Measurements from ENCODE around the gene DOC2B. TPM values are rescaled to one million over a fixed set of nuclear protein-coding genes. Genes with fewer than 3 reads are reported as not detected.

DOC2B gene
- polyA plus RNA-seq, 3 donors, result 0.02 to 0.19 TPM; not detected in 1

DNA sequence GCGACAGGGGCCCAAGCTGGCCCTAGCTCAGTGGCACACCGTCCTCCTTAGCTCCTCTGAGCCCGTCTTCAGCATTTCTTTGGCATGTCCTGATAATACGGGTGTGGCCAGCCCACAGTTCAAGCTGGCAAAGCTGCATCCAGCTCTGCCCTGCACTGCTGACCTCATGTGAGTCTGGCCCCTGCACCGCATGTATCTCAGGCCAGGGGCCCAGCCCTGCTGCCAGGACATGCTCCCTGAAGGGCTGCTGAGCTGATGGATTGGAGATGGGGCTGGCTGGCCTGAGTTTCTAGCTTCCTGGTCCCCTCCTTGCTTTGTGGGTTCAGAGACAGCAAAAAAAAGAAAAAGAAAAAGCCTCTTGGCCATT is 2.4 kb downstream of the DOC2B start:
- TF ChIP-seq, protein P1, sequence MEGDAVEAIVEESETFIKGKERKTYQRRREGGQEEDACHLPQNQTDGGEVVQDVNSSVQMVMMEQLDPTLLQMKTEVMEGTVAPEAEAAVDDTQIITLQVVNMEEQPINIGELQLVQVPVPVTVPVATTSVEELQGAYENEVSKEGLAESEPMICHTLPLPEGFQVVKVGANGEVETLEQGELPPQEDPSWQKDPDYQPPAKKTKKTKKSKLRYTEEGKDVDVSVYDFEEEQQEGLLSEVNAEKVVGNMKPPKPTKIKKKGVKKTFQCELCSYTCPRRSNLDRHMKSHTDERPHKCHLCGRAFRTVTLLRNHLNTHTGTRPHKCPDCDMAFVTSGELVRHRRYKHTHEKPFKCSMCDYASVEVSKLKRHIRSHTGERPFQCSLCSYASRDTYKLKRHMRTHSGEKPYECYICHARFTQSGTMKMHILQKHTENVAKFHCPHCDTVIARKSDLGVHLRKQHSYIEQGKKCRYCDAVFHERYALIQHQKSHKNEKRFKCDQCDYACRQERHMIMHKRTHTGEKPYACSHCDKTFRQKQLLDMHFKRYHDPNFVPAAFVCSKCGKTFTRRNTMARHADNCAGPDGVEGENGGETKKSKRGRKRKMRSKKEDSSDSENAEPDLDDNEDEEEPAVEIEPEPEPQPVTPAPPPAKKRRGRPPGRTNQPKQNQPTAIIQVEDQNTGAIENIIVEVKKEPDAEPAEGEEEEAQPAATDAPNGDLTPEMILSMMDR (IDR thresholded peaks at IDR 0.05), result no peak
- Histone ChIP-seq H3K4me2 (replicated peaks; ENCODE audit: extremely low read depth, low read length, poor library complexity, severe bottlenecking) (no peak overlapping the region), H2AFZ (ENCODE audit: insufficient read depth, low read depth, low read length, poor library complexity, severe bottlenecking) (no peak overlapping the region), H3K27ac (ENCODE audit: low read depth in 1 of 2, low read length in 2 of 2) (no peak overlapping the region), H4K20me1 (ENCODE audit: insufficient read depth, low read length) (no peaks in the 10 kb centered on the region), H3K4me3 (replicated peaks in 1 of 3; ENCODE audit: low read depth in 2 of 3, low read length in 3 of 3) (no peak overlapping the region), H3K27me3 (ENCODE audit: control insufficient read depth in 2 of 2, insufficient read depth in 2 of 2, low read length in 2 of 2) (peaks cover 9 to 45% of the 10 kb centered on the region in 2 donors), H3K36me3 (replicated peaks in 1 of 2; ENCODE audit: control insufficient read depth in 1 of 2, insufficient read depth in 2 of 2, low read length in 2 of 2) (no peaks in the 10 kb centered on the region), H3K79me2 (ENCODE audit: insufficient read depth, low read length) (no peaks in the 10 kb centered on the region), H3K9ac (ENCODE audit: insufficient read depth, low read length, poor library complexity, severe bottlenecking) (no peak overlapping the region), H3K9me3 (replicated peaks in 1 of 2; ENCODE audit: control insufficient read depth in 1 of 2, insufficient read depth in 1 of 2, low read length in 2 of 2) (peaks cover 0 to 6% of the 10 kb centered on the region in 2 donors), H3K4me1 (ENCODE audit: control insufficient read depth in 1 of 2, insufficient read depth in 2 of 2, low read length in 2 of 2) (peaks cover 8 to 22% of the 10 kb centered on the region in 2 donors)
- H3K27me3 Mint-ChIP-seq (ENCODE audit: low read depth in 3 of 3), result peaks cover 41 to 65% (median 44%) of the 10 kb centered on the region in 3 donors
- H3K36me3 Mint-ChIP-seq, result peaks cover 0 to 5% of the 10 kb centered on the region in 2 donors
- H3K27ac Mint-ChIP-seq, result no peak overlapping the region
- WGBS (ENCODE audit: insufficient coverage), result 85% methylated on average over 5 of the region's 5 CpGs
- peak overlapping the region in 1 of 2 donors; percentile 30 for H3K4me3 Mint-ChIP-seq
- peaks cover 21% of the 10 kb centered on the region for H3K4me1 Mint-ChIP-seq
- peaks cover 0 to 6% (median 3%) of the 10 kb centered on the region in 7 donors for H3K9me3 Mint-ChIP-seq
- no peak for DNase-seq
- intact Hi-C loops (cut with micrococcal nuclease), result no loop called here

DNA sequence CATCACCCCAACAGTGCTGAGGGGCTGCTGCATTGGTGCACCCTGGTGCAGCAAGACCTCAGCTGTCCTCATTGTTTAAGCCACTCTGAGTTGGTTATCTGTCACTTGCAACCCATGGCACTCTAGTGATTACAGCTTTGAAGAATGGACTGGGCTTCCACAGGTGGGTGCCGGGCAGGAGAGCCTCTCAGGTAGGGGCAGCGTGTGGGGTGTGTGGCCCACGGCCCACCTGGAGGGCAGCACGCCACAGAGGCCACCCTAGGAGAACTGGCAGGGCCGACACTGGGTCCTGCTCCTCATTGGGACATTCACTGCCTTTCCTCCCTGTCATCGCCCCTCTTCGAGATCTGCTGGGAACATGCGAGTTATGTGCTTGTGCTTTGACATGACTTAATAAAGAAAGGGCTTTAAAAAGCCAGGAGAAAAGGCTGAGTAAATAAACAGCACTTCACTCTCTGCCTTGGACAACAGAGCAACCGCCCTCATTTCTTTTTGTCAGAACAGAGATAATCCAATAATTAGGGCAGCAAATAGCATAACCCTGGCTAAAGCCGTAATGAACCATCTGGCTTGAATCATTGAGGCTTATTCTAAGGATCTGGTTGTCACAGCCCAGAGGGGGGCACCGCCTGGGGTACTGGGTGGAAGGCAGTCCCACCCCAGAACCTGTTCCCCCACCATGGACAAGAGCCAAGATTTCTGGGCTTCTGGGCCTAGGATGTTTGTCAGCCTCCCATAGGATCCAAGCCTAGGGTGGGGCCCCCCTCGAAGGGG is 3.0 kb downstream of the DOC2B start:
- Mint-ChIP-seq H3K9me3 (peaks cover 0 to 6% (median 3%) of the 10 kb centered on the region in 7 donors), H3K27me3 (ENCODE audit: low read depth in 3 of 3) (peaks cover 38 to 60% (median 40%) of the 10 kb centered on the region in 3 donors), H3K27ac (peak overlapping the region in 1 of 7 donors; percentile 32), H3K4me1 (peaks cover 16% of the 10 kb centered on the region), H3K4me3 (peak overlapping the region in 1 of 2 donors; percentile 26), H3K36me3 (peaks cover 0 to 5% of the 10 kb centered on the region in 2 donors)
- no peak overlapping the region for H3K9ac ChIP-seq (ENCODE audit: insufficient read depth, low read length, poor library complexity, severe bottlenecking)
- no peak overlapping the region for H3K27ac ChIP-seq (ENCODE audit: low read depth in 1 of 2, low read length in 2 of 2)
- WGBS (ENCODE audit: insufficient coverage), result 93% methylated on average over 9 of the region's 12 CpGs
- no peak overlapping the region for H2AFZ ChIP-seq (ENCODE audit: insufficient read depth, low read depth, low read length, poor library complexity, severe bottlenecking)
- DNase-seq, result no peak
- no peaks in the 10 kb centered on the region for H3K36me3 ChIP-seq (replicated peaks in 1 of 2; ENCODE audit: control insufficient read depth in 1 of 2, insufficient read depth in 2 of 2, low read length in 2 of 2)
- H4K20me1 ChIP-seq (ENCODE audit: insufficient read depth, low read length), result no peaks in the 10 kb centered on the region
- TF ChIP-seq, protein P1 (IDR thresholded peaks at IDR 0.05), result no peak
- H3K27me3 ChIP-seq (ENCODE audit: control insufficient read depth in 2 of 2, insufficient read depth in 2 of 2, low read length in 2 of 2), result peaks cover 9 to 39% of the 10 kb centered on the region in 2 donors
- no peak overlapping the region for H3K4me3 ChIP-seq (replicated peaks in 1 of 3; ENCODE audit: low read depth in 2 of 3, low read length in 3 of 3)
- H3K9me3 ChIP-seq (replicated peaks in 1 of 2; ENCODE audit: control insufficient read depth in 1 of 2, insufficient read depth in 1 of 2, low read length in 2 of 2), result peaks cover 0 to 6% of the 10 kb centered on the region in 2 donors
- no peak overlapping the region for H3K4me2 ChIP-seq (replicated peaks; ENCODE audit: extremely low read depth, low read length, poor library complexity, severe bottlenecking)
- H3K79me2 ChIP-seq (ENCODE audit: insufficient read depth, low read length), result no peaks in the 10 kb centered on the region
- H3K4me1 ChIP-seq (ENCODE audit: control insufficient read depth in 1 of 2, insufficient read depth in 2 of 2, low read length in 2 of 2), result peaks cover 7 to 17% of the 10 kb centered on the region in 2 donors
- intact Hi-C loops (cut with micrococcal nuclease), result no loop called here
